Smooth muscle cell (in vitro differentiated cells): ENCODE data around the gene CACYBP. TPM values are rescaled to one million over a fixed set of nuclear protein-coding genes. Genes with fewer than 3 reads are reported as not detected.

Source experiments
- polyA plus RNA-seq: library from polyadenylated mRNA; unstranded; fragments of >200 nt; fragmentation: Nextera tagmentation; extraction: Ambion mirVana; gene quantifications from 2 replicates; pipeline ENCODE4 v1.2.1, GENCODE V29; 2016
- small RNA-seq: library from RNA; depleted of rRNA; stranded (forward); fragments of <200 nt; gene quantifications from one replicate; pipeline ENCODE3, GENCODE V24; 2014
- total RNA-seq: library from RNA; depleted of rRNA; stranded (reverse); fragments of >200 nt; gene quantifications from 2 replicates; pipeline ENCODE4 v1.2.3, GENCODE V29; 2014

The CACYBP gene
- total and polyA plus RNA-seq, 2 experiments from 2014 or later: 46.8 to 54.6 TPM

Small RNA genes within 50 kb of the gene (small RNA-seq; reads per million reads assigned to genes)
- gene RF00019: not detected
- gene RNU6-307P: not detected

Other genes with a start within 250 kb of the CACYBP start
- 20.6 and 29.1 TPM in 2 replicates for gene MRPS14, start 23.5 kb downstream of the CACYBP start, total RNA-seq
- 57.2 and 58.0 TPM in 2 replicates for gene MRPS14, start 23.5 kb downstream of the CACYBP start, polyA plus RNA-seq
- gene TNN, start 67.9 kb downstream of the CACYBP start, total RNA-seq: 0.63 and 0.72 TPM in 2 replicates
- gene TNN, start 67.9 kb downstream of the CACYBP start, polyA plus RNA-seq: 0.56 and 0.86 TPM in 2 replicates
- 7.2 and 8.9 TPM in 2 replicates for gene KIAA0040, start 192.8 kb downstream of the CACYBP start, total RNA-seq
- gene KIAA0040, start 192.8 kb downstream of the CACYBP start, polyA plus RNA-seq: 3.8 and 8.4 TPM in 2 replicates